T-helper 2 cell treated with Interferon-gamma antibody and Interleukin-4, amounts not matched to agents 5 μg/mL and 100 μg/mL, for 36 hours (primary cell): ENCODE measurements around the gene RNF169.
A peak's percentile ranks its signal among the peaks of the same experiment; 100 is the strongest.

Source experiments
- DNase-seq: peaks from one replicate; pipeline ENCODE4 v3.0.0; 2021; ENCODE audit warnings: low spot score
- H3K27ac Mint-ChIP-seq: one replicate; pipeline ENCODE4 v1.8.0; 2021; ENCODE audit warnings: mild to moderate bottlenecking, mixed read lengths
- H3K27me3 Mint-ChIP-seq: one replicate; pipeline ENCODE4 v1.8.0; 2021; ENCODE audit warnings: low read depth, mixed read lengths
- H3K36me3 Mint-ChIP-seq: one replicate; pipeline ENCODE4 v1.8.0; 2021; ENCODE audit warnings: low read depth, mixed read lengths
- H3K4me1 Mint-ChIP-seq: one replicate; pipeline ENCODE4 v1.8.0; 2021; ENCODE audit warnings: low read depth, mixed read lengths
- H3K4me3 Mint-ChIP-seq: one replicate; pipeline ENCODE4 v1.8.0; 2022; ENCODE audit warnings: mild to moderate bottlenecking, moderate library complexity, mixed read lengths
- H3K9me3 Mint-ChIP-seq: one replicate; pipeline ENCODE4 v1.8.0; 2021; ENCODE audit warnings: mixed read lengths

Gene RNF169

DNA sequence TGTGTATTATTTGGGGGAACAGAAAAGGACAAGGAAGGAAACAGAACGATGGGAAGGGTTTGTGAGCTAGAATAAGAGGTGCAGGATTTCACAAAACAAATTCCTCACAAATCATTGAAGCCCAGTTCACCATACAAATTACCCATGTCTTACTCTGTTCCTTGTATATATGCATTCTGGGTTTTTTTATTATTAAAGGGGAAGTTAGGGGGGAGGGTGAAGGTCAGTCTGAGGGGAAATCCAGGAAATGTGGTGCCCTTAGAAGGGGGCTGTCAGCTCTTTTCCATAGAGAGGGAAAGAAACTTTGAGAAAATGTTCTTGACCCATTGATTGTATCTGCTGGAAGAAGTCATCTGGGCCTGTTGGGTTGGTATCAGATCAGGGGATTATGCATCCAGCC is 90.8 kb downstream of the RNF169 start:
- H3K9me3 Mint-ChIP-seq = no peaks in the 10 kb centered on the region
- H3K4me1 Mint-ChIP-seq = no peaks in the 10 kb centered on the region
- H3K36me3 Mint-ChIP-seq = peaks cover 36% of the 10 kb centered on the region
- no peak overlapping the region for H3K4me3 Mint-ChIP-seq
- no peaks in the 10 kb centered on the region for H3K27me3 Mint-ChIP-seq
- H3K27ac Mint-ChIP-seq = no peak overlapping the region
- no peak for DNase-seq

DNA sequence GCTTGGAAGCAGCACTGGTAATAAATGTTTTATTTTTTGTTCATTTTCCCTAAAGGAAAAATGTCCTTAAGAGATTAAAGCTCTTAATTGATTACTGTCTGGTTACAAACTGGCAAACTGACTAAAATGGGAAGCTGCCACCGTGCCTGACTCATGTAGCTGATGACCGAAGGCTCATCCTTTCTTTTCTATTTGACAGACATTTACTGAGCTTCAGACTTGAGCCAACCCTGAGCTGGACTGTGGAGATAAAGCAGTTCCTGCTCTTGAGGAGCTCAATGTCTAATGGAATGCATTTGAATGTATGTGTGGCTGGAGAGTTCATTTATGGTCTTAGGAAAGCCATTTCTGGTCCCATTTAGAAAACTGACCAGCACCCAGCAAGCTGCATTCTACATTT is 91.3 kb downstream of the RNF169 start:
- Mint-ChIP-seq H3K27me3 (no peaks in the 10 kb centered on the region), H3K27ac (peak overlapping the region; percentile 24), H3K4me1 (no peaks in the 10 kb centered on the region), H3K9me3 (no peaks in the 10 kb centered on the region), H3K36me3 (peaks cover 33% of the 10 kb centered on the region), H3K4me3 (no peak overlapping the region)
- no peak for DNase-seq

DNA sequence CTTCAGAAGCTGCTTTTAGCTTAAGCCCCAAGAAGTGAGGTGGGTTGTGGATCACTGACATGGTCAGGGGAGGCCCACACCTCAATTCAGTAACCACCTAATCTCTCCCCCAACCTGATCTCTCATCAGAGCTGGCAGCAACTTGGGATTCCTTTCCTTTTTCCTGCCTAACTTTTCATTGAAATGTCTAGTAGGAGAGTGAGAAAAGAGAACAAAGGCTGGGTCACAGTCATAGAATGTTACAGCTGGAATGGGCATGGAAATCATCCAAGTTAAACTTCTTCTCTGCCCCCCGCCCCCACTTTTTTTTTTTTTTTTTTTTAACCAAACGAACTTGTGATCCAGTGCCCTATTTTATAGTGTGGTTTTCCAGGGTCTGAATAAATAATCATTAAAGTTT is 91.8 kb downstream of the RNF169 start:
- Mint-ChIP-seq H3K9me3 (no peaks in the 10 kb centered on the region), H3K27ac (no peak overlapping the region), H3K36me3 (peaks cover 29% of the 10 kb centered on the region), H3K27me3 (no peaks in the 10 kb centered on the region), H3K4me3 (no peak overlapping the region), H3K4me1 (no peaks in the 10 kb centered on the region)
- no peak for DNase-seq

DNA sequence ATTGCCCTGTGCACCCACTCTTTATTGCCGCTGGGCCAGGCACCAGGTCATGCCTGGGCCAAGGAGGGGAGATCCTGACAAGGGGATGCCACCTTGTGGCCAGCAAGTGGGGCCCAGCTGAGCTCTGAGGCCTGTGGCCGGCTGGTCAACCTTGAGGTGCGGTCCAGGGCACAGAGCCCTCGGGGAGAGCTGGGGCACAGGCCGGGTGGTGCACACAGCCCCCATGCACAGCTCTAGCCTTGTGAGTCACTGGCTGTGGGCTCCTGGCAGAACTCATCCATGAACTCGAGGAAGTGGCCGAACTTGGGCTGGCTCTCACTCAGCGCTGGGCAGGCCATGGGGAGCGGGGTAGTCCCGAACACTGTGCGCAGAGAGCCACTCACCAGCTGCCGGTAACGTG is 94.3 kb downstream of the RNF169 start:
- H3K27ac Mint-ChIP-seq = no peak overlapping the region
- H3K4me3 Mint-ChIP-seq = no peak overlapping the region
- H3K9me3 Mint-ChIP-seq = no peaks in the 10 kb centered on the region
- no peaks in the 10 kb centered on the region for H3K27me3 Mint-ChIP-seq
- DNase-seq = no peak
- H3K36me3 Mint-ChIP-seq = peaks cover 18% of the 10 kb centered on the region
- H3K4me1 Mint-ChIP-seq = peaks cover 4% of the 10 kb centered on the region

DNA sequence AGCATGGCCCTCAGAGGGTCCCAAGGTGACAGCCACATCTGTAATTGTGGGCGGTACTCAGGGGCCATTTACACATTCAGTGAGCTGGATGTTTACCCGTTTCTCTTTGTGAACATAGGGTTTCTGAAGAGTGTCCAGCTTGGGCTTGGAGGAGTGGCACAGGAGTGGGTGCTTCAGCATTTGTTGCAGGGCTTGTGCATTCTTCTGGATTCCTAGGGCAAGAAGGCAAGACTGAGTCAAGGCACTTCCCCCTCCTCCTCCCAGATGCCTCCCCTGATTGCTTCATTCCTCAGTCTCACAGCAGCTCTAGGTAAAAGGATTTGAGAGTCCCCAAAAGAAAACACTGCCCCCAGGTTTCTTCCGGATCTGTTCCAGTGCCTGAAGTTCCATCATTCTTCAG is 95.4 kb downstream of the RNF169 start:
- Mint-ChIP-seq H3K27ac (no peak overlapping the region), H3K4me1 (peaks cover 4% of the 10 kb centered on the region), H3K27me3 (no peaks in the 10 kb centered on the region), H3K9me3 (no peaks in the 10 kb centered on the region), H3K36me3 (peaks cover 16% of the 10 kb centered on the region), H3K4me3 (no peak overlapping the region)
- DNase-seq = no peak

DNA sequence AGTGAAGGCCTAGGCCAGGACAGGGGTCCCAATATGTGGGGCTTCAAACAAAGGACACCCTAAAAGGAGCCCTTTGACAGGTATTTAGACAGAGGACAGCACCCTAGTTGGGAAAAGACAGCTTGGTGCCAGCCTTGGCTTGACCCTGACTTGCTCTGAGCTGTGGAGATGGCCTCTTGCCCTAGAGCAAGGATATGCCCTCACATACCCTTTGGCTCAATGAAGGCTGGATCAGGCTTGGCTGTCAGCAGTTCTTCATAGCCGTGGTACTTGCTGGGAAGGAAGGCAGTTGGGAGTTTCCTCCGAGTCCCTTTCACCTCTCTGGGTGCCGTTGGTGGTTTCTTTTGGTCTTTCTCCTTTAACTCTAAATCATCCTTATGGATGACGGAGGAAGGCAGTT is 96.2 kb downstream of the RNF169 start:
- peaks cover 4% of the 10 kb centered on the region for H3K4me1 Mint-ChIP-seq
- peaks cover 16% of the 10 kb centered on the region for H3K36me3 Mint-ChIP-seq

DNA sequence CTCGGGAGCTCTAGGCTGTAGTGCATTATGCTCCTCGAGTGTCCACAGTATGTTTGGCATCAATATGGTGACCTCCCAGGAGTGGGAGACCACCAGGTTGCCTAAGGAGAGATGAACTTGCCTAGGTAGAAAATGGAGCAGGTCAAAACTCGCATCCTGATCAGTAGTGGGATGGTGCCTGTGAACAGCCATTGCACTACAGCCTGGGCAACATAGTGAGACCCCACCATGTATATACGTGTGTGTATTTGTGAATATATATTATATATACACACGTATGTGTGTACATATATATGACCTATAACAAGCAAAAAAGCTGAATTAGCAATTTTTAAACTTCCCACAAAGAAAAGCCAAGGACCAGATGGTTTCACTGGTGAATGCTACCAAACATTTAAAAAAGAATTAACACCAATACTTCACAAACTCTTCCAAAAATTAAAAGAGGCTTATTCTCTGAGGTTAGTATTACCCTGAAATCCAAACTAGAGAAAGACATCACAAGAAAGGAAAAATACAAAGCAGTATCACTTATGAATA is 97.4 kb downstream of the RNF169 start:
- Mint-ChIP-seq H3K9me3 (no peaks in the 10 kb centered on the region), H3K36me3 (peaks cover 17% of the 10 kb centered on the region), H3K27ac (no peak overlapping the region), H3K4me1 (peaks cover 4% of the 10 kb centered on the region), H3K27me3 (no peaks in the 10 kb centered on the region), H3K4me3 (no peak overlapping the region)
- no peak for DNase-seq

More for the DNA sequence above, 96.2 kb downstream of the RNF169 start:
- H3K4me3 Mint-ChIP-seq = no peak overlapping the region
- no peak overlapping the region for H3K27ac Mint-ChIP-seq
- no peak for DNase-seq
- H3K27me3 Mint-ChIP-seq = no peaks in the 10 kb centered on the region
- H3K9me3 Mint-ChIP-seq = no peaks in the 10 kb centered on the region

DNA sequence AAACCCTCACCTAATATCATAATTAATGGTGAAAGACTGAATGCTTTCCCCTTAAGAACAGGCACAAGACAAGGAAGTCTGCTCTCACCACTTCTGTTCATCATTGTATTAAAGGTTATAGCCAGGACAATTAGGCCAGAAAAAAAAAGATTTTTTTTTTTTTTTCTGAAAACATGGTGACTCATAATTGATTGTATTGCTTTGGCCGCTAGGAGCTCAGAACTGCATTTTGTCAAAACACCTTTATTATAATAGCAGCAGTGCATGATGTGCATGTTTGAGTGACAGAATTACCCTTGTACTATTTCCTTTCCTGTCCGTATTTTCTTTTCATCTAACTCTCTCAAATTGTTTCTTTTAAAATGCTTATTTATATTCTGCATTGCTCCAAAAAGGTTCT is 98.1 kb downstream of the RNF169 start:
- Mint-ChIP-seq H3K27ac (no peak overlapping the region), H3K36me3 (peaks cover 17% of the 10 kb centered on the region), H3K9me3 (no peaks in the 10 kb centered on the region), H3K4me3 (no peak overlapping the region), H3K27me3 (no peaks in the 10 kb centered on the region), H3K4me1 (peaks cover 4% of the 10 kb centered on the region)
- DNase-seq = no peak

DNA sequence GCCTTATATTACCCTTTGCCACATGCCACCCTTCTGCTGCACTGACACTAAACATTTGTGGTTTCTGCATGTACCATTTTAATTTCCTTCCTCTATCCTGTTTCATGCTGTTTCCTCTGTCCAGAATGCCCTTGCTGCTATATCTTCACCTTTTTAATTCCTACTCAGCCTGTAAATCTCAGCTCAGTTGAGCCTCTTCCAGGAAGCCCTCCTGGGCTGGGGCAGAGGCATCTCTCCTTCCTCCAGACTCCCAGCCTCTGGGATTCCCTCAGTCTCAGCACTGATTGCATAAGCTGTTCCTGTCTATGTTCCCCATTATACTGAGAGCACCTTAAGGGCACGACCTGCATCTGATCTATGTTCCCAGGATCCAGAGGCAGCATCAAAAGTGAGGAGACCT is 98.7 kb downstream of the RNF169 start:
- H3K4me1 Mint-ChIP-seq = peaks cover 4% of the 10 kb centered on the region
- DNase-seq = no peak
- H3K27ac Mint-ChIP-seq = no peak overlapping the region
- peaks cover 24% of the 10 kb centered on the region for H3K36me3 Mint-ChIP-seq
- H3K4me3 Mint-ChIP-seq = no peak overlapping the region
- H3K27me3 Mint-ChIP-seq = no peaks in the 10 kb centered on the region
- H3K9me3 Mint-ChIP-seq = no peaks in the 10 kb centered on the region

DNA sequence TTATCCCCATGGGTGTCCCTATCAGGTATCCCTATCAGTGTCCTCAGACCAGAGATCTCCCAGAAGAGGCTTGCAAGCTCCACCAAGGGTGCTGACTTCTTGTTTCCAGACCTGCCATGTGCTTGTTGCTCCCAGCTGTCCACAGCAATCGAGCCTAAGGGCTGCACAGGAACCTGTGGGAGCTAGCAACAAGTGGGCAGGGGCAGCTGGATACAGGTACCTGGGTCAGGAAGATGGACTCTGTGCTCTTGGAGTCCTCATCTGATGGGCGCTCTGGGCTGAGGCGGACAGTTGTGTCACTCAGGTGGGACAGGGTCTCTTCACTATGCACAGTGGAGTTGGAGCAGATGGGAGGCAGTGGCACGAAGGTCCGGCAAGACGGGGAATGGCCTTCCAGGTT is 99.2 kb downstream of the RNF169 start:
- Mint-ChIP-seq H3K4me3 (no peak overlapping the region), H3K4me1 (peaks cover 4% of the 10 kb centered on the region), H3K36me3 (peaks cover 26% of the 10 kb centered on the region), H3K9me3 (no peaks in the 10 kb centered on the region), H3K27ac (peak overlapping the region; percentile 27), H3K27me3 (no peaks in the 10 kb centered on the region)
- DNase-seq = no peak

DNA sequence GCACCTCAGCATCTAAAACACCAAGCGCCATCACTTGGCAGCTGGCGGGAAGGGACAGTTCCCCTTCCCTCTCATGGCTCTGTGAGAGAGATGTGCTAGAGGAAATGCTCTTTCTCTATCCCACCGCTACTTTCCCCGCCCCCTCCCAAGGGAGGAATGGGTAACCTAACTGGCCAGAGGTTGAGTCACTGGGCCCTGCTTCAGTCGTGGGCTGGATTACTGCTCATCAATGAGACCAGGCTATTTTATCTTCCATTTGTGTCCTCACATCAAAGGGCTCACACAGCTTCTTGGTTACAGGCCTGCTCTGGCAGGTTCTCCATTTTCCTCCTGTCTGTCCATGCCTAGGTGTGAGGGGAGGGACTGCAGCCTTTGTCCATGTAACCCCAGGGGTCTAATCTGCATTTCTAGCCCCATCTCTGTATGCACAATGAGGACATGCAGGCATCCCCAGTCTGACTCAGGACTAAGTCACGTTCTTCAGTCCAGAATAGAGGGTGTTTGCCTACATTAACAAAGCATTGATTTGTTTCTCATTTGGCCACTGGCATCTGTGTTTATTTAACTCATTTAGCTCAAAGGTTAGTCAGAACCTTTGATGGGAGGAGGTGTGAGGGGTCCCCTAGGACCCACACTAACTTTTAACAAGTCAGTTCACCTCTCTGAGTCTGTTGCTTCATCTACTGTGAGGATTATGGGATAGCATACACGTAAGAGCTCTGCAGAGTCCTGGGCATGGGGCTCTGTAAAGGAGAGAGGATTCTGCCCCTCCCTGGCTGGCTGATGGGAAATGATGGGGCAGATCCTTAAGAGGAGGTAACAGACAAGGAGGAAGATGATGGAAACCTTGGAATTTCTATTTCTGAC is 101.1 kb downstream of the RNF169 start:
- H3K4me1 Mint-ChIP-seq = peaks cover 4% of the 10 kb centered on the region
- no peaks in the 10 kb centered on the region for H3K9me3 Mint-ChIP-seq
- peaks cover 26% of the 10 kb centered on the region for H3K36me3 Mint-ChIP-seq
- DNase-seq = no peak
- H3K27me3 Mint-ChIP-seq = no peaks in the 10 kb centered on the region
- no peak overlapping the region for H3K27ac Mint-ChIP-seq
- no peak overlapping the region for H3K4me3 Mint-ChIP-seq

DNA sequence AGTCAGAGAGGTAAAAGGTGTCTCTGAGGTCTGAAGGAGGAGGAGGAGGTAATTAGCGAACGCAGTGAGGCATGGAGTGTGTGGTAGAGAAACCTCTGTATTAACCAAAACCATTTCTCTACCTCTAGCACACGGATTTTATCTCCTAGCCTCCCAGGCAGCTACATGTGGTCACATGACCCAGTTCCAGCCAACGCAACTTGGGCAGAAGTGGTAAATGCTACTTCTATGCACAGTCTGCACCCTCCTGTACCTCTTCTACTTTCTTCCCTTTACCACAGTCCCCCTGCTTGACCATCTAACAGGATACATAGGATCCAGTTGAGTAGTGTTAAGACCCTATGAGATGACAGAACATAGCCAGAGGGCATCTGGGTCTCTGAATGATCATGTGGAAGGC is 104.6 kb downstream of the RNF169 start:
- Mint-ChIP-seq H3K4me3 (no peak overlapping the region), H3K36me3 (peaks cover 42% of the 10 kb centered on the region), H3K27ac (no peak overlapping the region), H3K9me3 (no peaks in the 10 kb centered on the region), H3K4me1 (no peaks in the 10 kb centered on the region), H3K27me3 (no peaks in the 10 kb centered on the region)
- DNase-seq = no peak

DNA sequence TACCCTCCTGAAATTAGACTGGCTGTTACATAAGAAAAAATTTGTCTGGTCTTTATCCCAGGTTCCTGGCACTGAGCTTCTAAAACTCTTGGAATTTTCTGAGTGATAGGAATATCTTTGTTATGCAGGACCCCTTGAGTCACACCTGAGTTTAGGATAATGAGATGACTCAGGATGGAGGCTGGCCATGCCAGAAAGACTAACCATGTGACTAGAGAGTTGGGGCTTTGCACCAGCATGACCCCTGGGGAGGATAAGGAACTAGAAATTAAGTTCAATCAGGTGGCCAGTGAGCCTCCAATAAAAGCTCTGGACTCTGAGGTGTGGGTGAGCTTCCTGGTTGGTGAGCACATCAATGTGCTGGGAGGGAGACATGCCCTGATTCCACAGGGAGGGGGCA is 112.1 kb downstream of the RNF169 start:
- no peaks in the 10 kb centered on the region for H3K4me1 Mint-ChIP-seq
- H3K4me3 Mint-ChIP-seq = no peak overlapping the region
- H3K27ac Mint-ChIP-seq = no peak overlapping the region
- no peak for DNase-seq
- H3K9me3 Mint-ChIP-seq = peaks cover 32% of the 10 kb centered on the region
- peaks cover 82% of the 10 kb centered on the region for H3K36me3 Mint-ChIP-seq
- no peaks in the 10 kb centered on the region for H3K27me3 Mint-ChIP-seq

DNA sequence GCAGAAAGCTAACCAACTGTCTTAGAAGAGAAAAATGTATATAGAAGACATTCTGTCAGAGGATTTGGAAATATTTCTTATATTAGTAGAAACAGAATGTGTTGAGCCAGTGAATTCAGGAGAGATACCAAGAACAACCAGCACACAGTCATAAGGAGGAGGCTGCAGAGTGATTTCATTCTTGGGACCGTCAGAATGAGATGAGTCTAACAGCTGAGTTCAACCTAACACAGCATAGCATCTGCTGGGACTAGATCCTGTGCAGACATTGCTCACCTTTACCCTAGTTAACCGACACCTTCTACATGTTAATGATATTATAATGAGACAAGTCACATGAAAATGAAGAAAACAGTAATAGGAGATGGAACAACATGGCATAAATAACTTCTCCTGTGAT is 114.8 kb downstream of the RNF169 start:
- Mint-ChIP-seq H3K27ac (no peak overlapping the region), H3K36me3 (peaks cover 86% of the 10 kb centered on the region), H3K4me1 (no peaks in the 10 kb centered on the region), H3K27me3 (no peaks in the 10 kb centered on the region), H3K4me3 (no peak overlapping the region), H3K9me3 (peaks cover 50% of the 10 kb centered on the region)
- DNase-seq = no peak

DNA sequence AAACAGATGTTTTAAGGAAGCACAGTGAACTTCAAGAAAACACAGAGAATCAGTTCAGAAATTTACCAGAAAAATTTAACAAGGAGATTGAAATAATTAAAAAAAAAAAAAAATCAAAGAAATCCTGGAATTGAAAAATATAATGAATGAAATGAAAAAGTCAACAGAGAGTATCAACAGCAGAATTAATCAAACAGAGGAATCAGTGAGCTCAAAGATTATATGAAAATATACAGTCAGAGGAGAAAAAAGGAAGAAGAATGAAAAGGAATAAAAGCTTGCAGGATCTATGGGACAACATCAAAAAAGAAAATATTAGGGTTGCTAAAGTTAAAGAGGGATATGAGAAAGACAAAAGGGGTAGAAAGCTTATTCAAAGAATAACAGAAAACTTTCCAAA is 117.9 kb downstream of the RNF169 start:
- no peak for DNase-seq
- Mint-ChIP-seq H3K9me3 (peaks cover 65% of the 10 kb centered on the region), H3K27ac (no peak overlapping the region), H3K4me1 (no peaks in the 10 kb centered on the region), H3K36me3 (peaks cover 83% of the 10 kb centered on the region), H3K4me3 (no peak overlapping the region), H3K27me3 (no peaks in the 10 kb centered on the region)
